ENCODE measurements around the gene ZNF276. TPM values are rescaled to one million over a fixed set of nuclear protein-coding genes. Genes with fewer than 3 reads are reported as not detected.

The ZNF276 gene
- total RNA-seq, 1 donor from 2014 or later: 21.6 TPM

GRCh38 chr16:89736554-89736953, 15.2 kb downstream of the ZNF276 start:
- no peak for TF ChIP-seq CTCF (conservative IDR thresholded peaks at IDR 0.05; ENCODE audit: low read depth, low read length)
- no peak for DNase-seq (ENCODE audit: low read depth)
- no peak overlapping the region for H3K4me3 ChIP-seq (ENCODE audit: low read depth, low read length)

GRCh38 chr16:89737341-89738071, 16.2 kb downstream of the ZNF276 start:
- no peak for DNase-seq (ENCODE audit: low read depth)
- no peak for TF ChIP-seq CTCF (conservative IDR thresholded peaks at IDR 0.05; ENCODE audit: low read depth, low read length)
- no peak overlapping the region for H3K4me3 ChIP-seq (ENCODE audit: low read depth, low read length)

- no peak for TF ChIP-seq CTCF (conservative IDR thresholded peaks at IDR 0.05; ENCODE audit: low read depth, low read length)
- H3K4me3 ChIP-seq (ENCODE audit: low read depth, low read length): no peak overlapping the region
- no peak for DNase-seq (ENCODE audit: low read depth)
Measured at GRCh38 chr16:89738072-89738377, 16.7 kb downstream of the ZNF276 start.

- no peak overlapping the region for H3K4me3 ChIP-seq (ENCODE audit: low read depth, low read length)
- TF ChIP-seq CTCF (conservative IDR thresholded peaks at IDR 0.05; ENCODE audit: low read depth, low read length): no peak
- no peak for DNase-seq (ENCODE audit: low read depth)
Measured at GRCh38 chr16:89738538-89739317, 17.4 kb downstream of the ZNF276 start.

GRCh38 chr16:89739383-89739782, 18.0 kb downstream of the ZNF276 start:
- no peak for DNase-seq (ENCODE audit: low read depth)
- H3K4me3 ChIP-seq (ENCODE audit: low read depth, low read length): no peak overlapping the region
- TF ChIP-seq CTCF (conservative IDR thresholded peaks at IDR 0.05; ENCODE audit: low read depth, low read length): no peak

GRCh38 chr16:89741342-89742014, 20.1 kb downstream of the ZNF276 start:
- H3K4me3 ChIP-seq (ENCODE audit: low read depth, low read length): no peak overlapping the region
- TF ChIP-seq CTCF (conservative IDR thresholded peaks at IDR 0.05; ENCODE audit: low read depth, low read length): no peak
- DNase-seq (ENCODE audit: low read depth): no peak
